ENCODE measurements around the gene RBP5.
A peak's percentile ranks its signal among the peaks of the same experiment; 100 is the strongest.

RBP5 gene

DNA sequence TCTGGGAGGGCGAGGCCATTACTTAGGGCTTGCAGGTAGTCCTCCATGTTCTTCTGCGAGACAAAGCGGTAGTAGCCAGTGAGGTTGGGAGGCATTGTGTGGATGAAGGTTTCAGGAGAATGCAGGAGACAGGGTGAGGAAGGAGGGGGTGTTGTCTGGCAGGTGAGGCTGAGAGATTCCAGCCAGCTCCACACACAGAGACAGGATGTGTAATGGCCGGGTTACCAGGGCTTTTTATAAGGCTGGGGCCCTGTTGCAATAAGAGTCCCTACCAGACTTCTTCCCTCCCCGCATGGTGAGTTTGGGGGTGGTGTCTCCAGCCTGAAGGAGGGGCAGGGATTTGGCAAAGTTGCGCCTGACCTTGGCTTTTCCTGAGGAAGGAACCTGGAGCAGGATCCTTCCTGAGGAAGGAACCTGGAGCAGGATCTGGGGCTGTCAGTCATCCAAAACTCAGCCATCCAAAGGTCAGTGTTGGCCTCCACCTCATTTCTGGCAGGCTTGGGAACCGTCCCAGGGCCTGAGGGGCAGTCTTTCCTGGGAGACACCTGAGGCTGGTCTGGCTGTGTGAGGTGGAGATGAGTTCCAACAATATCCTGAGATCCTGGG, at the start of gene RBP5:
TSS of gene RBP5 (minus strand) at position 209 of the 606 bp plus-strand sequence. CDS start at position 95, 114 bp downstream.
- no peak for DNase-seq (ENCODE audit: low spot score)

- DNase-seq (ENCODE audit: low spot score), result no peak
These were observed 49.8 kb upstream of the RBP5 start for GRCh38 chr12:7178481-7178880.

GRCh38 chr12:7176595-7176994, 47.9 kb upstream of the RBP5 start:
- DNase-seq (ENCODE audit: low spot score), result no peak

DNA sequence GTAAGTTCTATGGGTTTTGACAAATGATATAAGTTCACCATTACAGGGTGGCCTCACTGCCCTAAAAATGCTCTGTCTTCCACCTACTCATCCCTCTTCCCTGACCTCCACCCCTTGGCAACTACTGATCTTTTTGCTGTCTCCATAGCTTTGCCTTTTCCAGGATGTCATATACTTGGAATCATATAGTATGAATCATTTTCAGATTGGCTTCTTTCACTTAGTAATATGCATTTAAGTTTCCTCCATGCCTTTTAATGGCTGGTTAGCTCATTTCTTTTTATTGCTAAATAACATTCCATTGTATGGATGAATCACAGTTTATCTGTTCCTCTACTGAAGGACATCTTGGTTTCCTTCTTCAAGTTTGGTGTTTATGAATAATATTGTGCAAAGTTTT, 46.8 kb upstream of the RBP5 start:
- no peak for DNase-seq (ENCODE audit: low spot score)

GRCh38 chr12:7171854-7172253, 43.2 kb upstream of the RBP5 start:
- no peak for DNase-seq (ENCODE audit: low spot score)

DNA sequence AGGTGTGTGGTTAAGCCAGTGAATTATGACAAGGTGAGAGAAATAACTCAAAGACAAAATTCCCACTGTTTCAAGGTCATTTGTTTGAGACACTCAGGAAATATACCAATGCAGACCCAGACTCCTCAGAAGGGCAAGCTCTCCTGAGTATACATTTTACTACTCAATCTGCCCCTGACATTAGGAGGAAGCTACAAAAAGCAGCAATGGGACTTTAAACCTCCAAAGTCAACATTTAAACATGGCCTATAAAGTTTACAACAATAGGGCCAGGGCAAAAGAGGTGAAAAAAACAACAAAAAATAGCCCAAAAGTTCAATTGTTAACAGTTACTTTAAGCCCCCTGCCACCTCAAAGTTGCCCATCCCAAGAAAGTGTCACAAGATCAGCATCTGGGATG, 41.3 kb upstream of the RBP5 start:
- DNase-seq (ENCODE audit: low spot score), result no peak

GRCh38 chr12:7162691-7163114, 34.0 kb upstream of the RBP5 start:
- DNase-seq (ENCODE audit: low spot score), result peak; percentile 2

DNA sequence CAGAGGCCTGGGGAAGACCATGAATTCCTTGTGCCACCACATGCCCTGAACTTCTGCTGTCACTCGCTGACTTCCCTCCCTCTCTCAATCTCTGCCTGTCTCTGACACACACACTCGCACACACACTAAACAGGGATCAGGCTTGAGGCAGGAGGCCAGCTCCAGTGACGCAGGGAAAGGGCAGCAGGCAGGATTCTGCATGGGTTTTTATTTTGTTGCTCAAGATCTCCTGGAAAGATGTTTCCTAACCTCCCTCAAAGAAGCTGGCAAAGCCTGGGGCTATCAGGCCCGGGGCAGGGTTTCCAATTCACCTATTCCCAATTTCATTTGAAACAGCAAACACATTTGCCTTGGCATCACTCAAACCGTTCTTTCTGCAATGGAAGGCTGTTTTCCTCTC, 33.1 kb upstream of the RBP5 start:
- no peak for DNase-seq (ENCODE audit: low spot score)

GRCh38 chr12:7161327-7161726, 32.6 kb upstream of the RBP5 start:
- DNase-seq (ENCODE audit: low spot score), result no peak

GRCh38 chr12:7160183-7160582, 31.5 kb upstream of the RBP5 start:
- DNase-seq (ENCODE audit: low spot score), result no peak

DNA sequence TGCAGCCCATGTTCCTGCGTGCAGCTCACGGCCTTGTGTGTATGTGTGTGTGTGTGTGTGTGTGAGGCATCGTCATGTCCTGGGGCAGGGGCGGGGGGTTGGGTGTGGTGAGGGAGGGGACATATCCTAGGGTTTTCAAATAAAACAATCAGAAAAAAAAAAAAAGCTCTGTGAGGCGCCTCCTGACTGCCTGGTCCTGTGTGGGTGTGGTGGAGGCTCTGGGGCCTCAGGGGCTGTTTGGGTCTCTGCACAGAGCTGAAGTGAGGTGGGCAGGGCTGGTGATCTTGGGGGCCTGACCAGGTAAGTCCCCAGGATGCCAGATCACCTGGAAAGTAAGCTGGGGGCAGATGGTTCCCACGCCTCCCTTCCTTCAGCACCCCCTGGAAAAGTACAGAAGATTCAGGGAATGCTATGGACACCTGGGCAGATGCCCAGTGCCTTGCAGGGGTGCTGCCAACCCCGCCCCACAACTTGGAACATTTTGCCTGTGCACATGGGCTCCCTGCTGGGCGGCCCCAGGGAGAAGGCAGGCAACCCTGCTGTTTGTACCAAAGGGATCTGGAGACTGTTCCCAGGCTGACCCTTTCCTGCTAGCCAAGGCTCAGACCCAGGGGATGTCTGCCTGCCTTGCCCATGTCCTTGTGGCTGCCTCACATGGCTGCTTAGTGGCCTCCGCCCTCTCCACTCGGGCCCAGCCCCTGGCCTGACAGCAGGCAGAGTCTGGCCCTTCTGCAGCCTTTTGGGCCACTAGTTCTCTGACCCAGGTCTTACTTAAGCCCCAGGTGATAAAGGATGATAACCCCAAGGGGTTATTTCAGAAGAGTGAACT, 30.3 kb upstream of the RBP5 start:
- DNase-seq (ENCODE audit: low spot score), result no peak

- DNase-seq (ENCODE audit: low spot score), result no peak
These were observed 28.7 kb upstream of the RBP5 start for GRCh38 chr12:7157391-7157790.

GRCh38 chr12:7156259-7157197, 27.8 kb upstream of the RBP5 start:
- no peak for DNase-seq (ENCODE audit: low spot score)

DNA sequence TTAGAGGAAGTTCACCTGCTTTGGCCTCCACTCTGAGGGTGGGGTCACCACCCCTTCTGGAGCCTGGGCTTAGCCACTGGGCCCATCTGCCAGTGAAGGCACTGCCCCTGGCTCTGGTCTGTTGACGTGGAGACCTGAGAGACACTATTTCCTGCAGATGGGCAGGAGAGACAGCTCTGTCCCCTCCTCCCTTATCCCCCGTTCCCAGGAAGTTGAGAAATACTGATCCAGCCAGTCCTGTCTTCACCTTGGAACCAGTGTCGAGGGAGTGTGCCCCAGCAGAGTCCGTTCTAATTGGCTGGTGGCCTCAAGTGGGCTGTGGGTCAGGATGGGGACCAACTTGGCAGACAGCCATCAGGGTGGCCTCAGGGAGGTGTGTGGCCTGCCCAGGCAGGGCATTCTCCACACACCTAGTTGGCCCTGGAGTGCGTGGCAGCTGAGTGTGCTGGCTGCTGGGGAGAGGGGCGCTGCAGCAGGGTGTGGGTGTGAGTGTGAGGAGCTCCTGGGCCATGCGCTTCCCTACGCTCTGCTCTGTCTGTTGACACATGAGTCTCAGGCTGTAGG, 26.9 kb upstream of the RBP5 start:
- no peak for DNase-seq (ENCODE audit: low spot score)

- DNase-seq (ENCODE audit: low spot score), result no peak
These were observed 26.3 kb upstream of the RBP5 start for GRCh38 chr12:7154901-7155470.

- no peak for DNase-seq (ENCODE audit: low spot score)
These were observed 25.4 kb upstream of the RBP5 start for GRCh38 chr12:7154042-7154441.

GRCh38 chr12:7152818-7153217, 24.1 kb upstream of the RBP5 start:
- DNase-seq (ENCODE audit: low spot score), result no peak

- no peak for DNase-seq (ENCODE audit: low spot score)
These were observed 22.8 kb upstream of the RBP5 start for GRCh38 chr12:7151532-7151931.

- no peak for DNase-seq (ENCODE audit: low spot score)
These were observed 22.2 kb upstream of the RBP5 start for GRCh38 chr12:7150841-7151240.

DNA sequence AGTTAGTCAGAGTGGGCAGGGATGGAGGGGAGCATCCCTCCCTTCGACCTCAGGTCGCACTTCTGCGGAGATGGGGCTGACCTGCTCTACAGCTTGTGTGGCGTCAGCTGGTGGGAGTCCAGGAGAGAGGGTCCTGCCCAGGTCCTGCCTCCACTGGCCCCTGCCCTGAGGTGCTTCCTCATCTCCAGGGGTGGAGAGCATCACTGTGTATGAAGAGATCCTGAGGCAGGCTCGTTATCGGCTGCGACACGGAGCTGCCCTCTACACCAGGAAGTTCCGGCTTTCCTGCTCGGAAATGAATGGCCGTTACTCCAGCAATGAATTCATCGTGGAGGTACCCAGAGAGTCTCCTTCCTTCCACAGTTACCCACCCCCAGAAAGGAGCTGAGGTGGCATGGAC, 21.7 kb upstream of the RBP5 start:
- no peak for DNase-seq (ENCODE audit: low spot score)

DNA sequence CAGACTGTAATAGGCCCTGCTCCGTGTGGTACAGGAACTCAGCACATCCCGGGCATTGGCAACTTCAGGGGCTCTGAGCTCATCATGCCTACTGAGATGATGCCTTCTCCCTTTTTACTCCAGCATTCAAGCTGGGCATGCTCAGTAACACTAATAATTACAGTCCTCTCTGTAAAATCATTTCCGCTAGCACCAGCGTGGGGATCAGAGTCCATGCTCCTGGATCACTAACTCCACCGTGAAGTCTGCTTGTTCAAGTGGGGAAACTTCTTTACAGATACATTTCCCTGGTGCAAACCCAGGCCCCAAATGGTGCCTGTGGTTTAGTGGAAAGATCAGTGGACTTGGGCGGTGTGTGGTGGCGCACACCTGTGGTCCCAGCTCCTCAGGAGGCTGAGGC, 18.2 kb upstream of the RBP5 start:
- DNase-seq (ENCODE audit: low spot score), result no peak

GRCh38 chr12:7146228-7146627, 17.5 kb upstream of the RBP5 start:
- no peak for DNase-seq (ENCODE audit: low spot score)

Measured in CD4-positive, alpha-beta T cell treated with Interleukin-2 at 100 ng/mL for 4 hours (primary cell).